ENCODE measurements around the gene SLC6A14. TPM values are rescaled to one million over a fixed set of nuclear protein-coding genes. Genes with fewer than 3 reads are reported as not detected.

The SLC6A14 gene
- total and polyA plus RNA-seq, 10 of the 15 experiments (the other 5 are each of a cell fraction or from before 2014, with no cell fraction given) = 0.05 TPM; not detected in 9

- FAIRE-seq = no peak
Measured at GRCh38 chrX:116427978-116428377, 8.4 kb upstream of the SLC6A14 start.

GRCh38 chrX:116435597-116435996 is 809 bp upstream of the SLC6A14 start:
- no peak overlapping the region for H3K27ac ChIP-seq (ENCODE audit: control insufficient read depth, insufficient read depth)
- no peaks in the 10 kb centered on the region for H3K79me2 ChIP-seq (ENCODE audit: control insufficient read depth, insufficient read depth, low read length)
- no peak overlapping the region for H3K4me3 ChIP-seq
- ATAC-seq (no peak), FAIRE-seq (no peak), DNase-seq (ENCODE audit: low read depth, low spot score) (no peak)
- POLR2A ChIA-PET = no interaction called here
- CTCF ChIA-PET = no interaction called here
- H3K36me3 ChIP-seq (ENCODE audit: control insufficient read depth in 2 of 2, insufficient read depth in 2 of 2, low read length in 1 of 2) = no peaks in the 10 kb centered on the region
- no peak overlapping the region for H3K4me2 ChIP-seq (ENCODE audit: control insufficient read depth, insufficient read depth)
- BruUV-seq (replicated peaks) = no TSS peak
- in situ Hi-C loops (cut with MboI) = no loop called here
- no peak overlapping the region for H2AFZ ChIP-seq (ENCODE audit: control insufficient read depth, low read depth, low read length)
- RAD21 ChIA-PET (ENCODE audit: unreplicated experiment) = no interaction called here
- TF ChIP-seq WRNIP1 (IDR thresholded peaks at IDR 0.05; ENCODE audit: borderline replicate concordance, low read depth, low read length) = no peak
- no peaks in the 10 kb centered on the region for H3K4me1 ChIP-seq (ENCODE audit: control insufficient read depth, insufficient read depth, low read length)
- SMC1A ChIA-PET (ENCODE audit: uncharacterized antibody, unreplicated experiment) = no interaction called here
- H3K9ac ChIP-seq (ENCODE audit: control insufficient read depth, insufficient read depth, low read length) = no peak overlapping the region
- H3K9me3 ChIP-seq (replicated peaks; ENCODE audit: control insufficient read depth, insufficient read depth, low read length) = no peaks in the 10 kb centered on the region
- intact Hi-C loops (cut with micrococcal nuclease; ENCODE audit: unreplicated experiment) = no loop called here
- no peaks in the 10 kb centered on the region for H4K20me1 ChIP-seq (ENCODE audit: control insufficient read depth, insufficient read depth)
- H3K27me3 ChIP-seq (replicated peaks in 1 of 2; ENCODE audit: control insufficient read depth in 2 of 2, insufficient read depth in 2 of 2, low read length in 1 of 2) = no peaks in the 10 kb centered on the region

More at GRCh38 chrX:116427978-116428377, 8.4 kb upstream of the SLC6A14 start:
- BruUV-seq (replicated peaks) = no TSS peak
- in situ Hi-C loops (cut with MboI) = no loop called here
- Histone ChIP-seq H3K9me3 (replicated peaks; ENCODE audit: control insufficient read depth, insufficient read depth, low read length) (no peaks in the 10 kb centered on the region), H3K4me1 (ENCODE audit: control insufficient read depth, insufficient read depth, low read length) (no peaks in the 10 kb centered on the region), H3K9ac (ENCODE audit: control insufficient read depth, insufficient read depth, low read length) (no peak overlapping the region), H4K20me1 (ENCODE audit: control insufficient read depth, insufficient read depth) (no peaks in the 10 kb centered on the region), H3K27ac (ENCODE audit: control insufficient read depth, insufficient read depth) (no peak overlapping the region), H3K4me2 (ENCODE audit: control insufficient read depth, insufficient read depth) (no peak overlapping the region), H3K4me3 (no peak overlapping the region), H2AFZ (ENCODE audit: control insufficient read depth, low read depth, low read length) (no peak overlapping the region), H3K79me2 (ENCODE audit: control insufficient read depth, insufficient read depth, low read length) (no peaks in the 10 kb centered on the region), H3K36me3 (ENCODE audit: control insufficient read depth in 2 of 2, insufficient read depth in 2 of 2, low read length in 1 of 2) (no peaks in the 10 kb centered on the region), H3K27me3 (replicated peaks in 1 of 2; ENCODE audit: control insufficient read depth in 2 of 2, insufficient read depth in 2 of 2, low read length in 1 of 2) (no peaks in the 10 kb centered on the region)
- POLR2A ChIA-PET = no interaction called here
- CTCF ChIA-PET = no interaction called here
- SMC1A ChIA-PET (ENCODE audit: uncharacterized antibody, unreplicated experiment) = interaction anchor here (1.4 kb wide), 1 partner anchor 14 kb away, joined by 3 read pairs; no protein-coding TSS in a partner anchor
- no peak for DNase-seq (ENCODE audit: low read depth, low spot score)
- RAD21 ChIA-PET (ENCODE audit: unreplicated experiment) = no interaction called here
- TF ChIP-seq ATF7 (IDR thresholded peaks at IDR 0.05; ENCODE audit: low read depth) (no peak), CBX3 (IDR thresholded peaks at IDR 0.05; ENCODE audit: borderline replicate concordance, low read depth) (no peak), PAX8 (IDR thresholded peaks at IDR 0.05) (no peak), FOXK2 (IDR thresholded peaks at IDR 0.05) (no peak), TBL1XR1 (IDR thresholded peaks at IDR 0.05; ENCODE audit: low read depth, low read length) (no peak)
- WGBS (ENCODE audit: insufficient coverage, insufficient replicate concordance, low lambda C conversion rate, missing lambda C conversion rate) = 51% methylated on average over 3 of the region's 3 CpGs
- intact Hi-C loops (cut with micrococcal nuclease; ENCODE audit: unreplicated experiment) = no loop called here
- ATAC-seq = no peak

Data from GM12878 (cell line).